IMR-90 (cell line): ENCODE measurements around the gene CHAC1. TPM values are rescaled to one million over a fixed set of nuclear protein-coding genes. Genes with fewer than 3 reads are reported as not detected.

Experiments used
- ATAC-seq: fragments of 200-7000 bp; cut with Tn5 transposase; 2 replicates; pipeline ENCODE4 v1.9.1; 2020; ENCODE audit warnings: low read depth, mild to moderate bottlenecking, moderate library complexity
- BruUV-seq: library from RNA; stranded (reverse); fragments of 400-500 nt; replicated peaks from 2 replicates; lab custom pipeline; 2021; lab: Mats Ljungman, UMichigan
- CTCF ChIA-PET: fragments of 300-600 bp; formaldehyde crosslinking; extraction: SDS; loops from one replicate; lab custom pipeline; 2021; ENCODE audit warnings: antibody characterized with exemption; lab: Yijun Ruan, JAX
- POLR2A ChIA-PET: fragments of 300-600 bp; sonication (Branson Sonifier 250); formaldehyde crosslinking; loops from one replicate; lab custom pipeline; 2022; ENCODE audit warnings: antibody characterized with exemption; ENCODE audit not compliant: unreplicated experiment; lab: Charles Lee
- DNase-seq: peaks from one replicate; pipeline ENCODE4 v3.0.0; 2013
- H2AFZ ChIP-seq: replicated peaks from 2 replicates; pipeline ENCODE3; 2013; ENCODE audit warnings: low read length, mild to moderate bottlenecking; ENCODE audit not compliant: poor library complexity
- H2AK5ac ChIP-seq: 2 replicates; pipeline ENCODE4 v1.6.1; 2013; ENCODE audit warnings: low read depth, low read length, inconsistent platforms
- H2AK9ac ChIP-seq: replicated peaks from 2 replicates; pipeline ENCODE3; 2013; ENCODE audit warnings: mild to moderate bottlenecking, low read depth, low read length, moderate library complexity; ENCODE audit not compliant: poor library complexity
- H2BK120ac ChIP-seq: 2 replicates; pipeline ENCODE4 v1.6.1; 2013; ENCODE audit warnings: low read depth, low read length, inconsistent platforms
- H2BK15ac ChIP-seq: 3 replicates; pipeline ENCODE4 v1.6.1; 2013; ENCODE audit warnings: low read depth, low read length, inconsistent platforms
- H2BK20ac ChIP-seq: 2 replicates; pipeline ENCODE4 v1.6.1; 2013; ENCODE audit warnings: low read depth, mild to moderate bottlenecking, inconsistent platforms, low read length, moderate library complexity
- H2BK5ac ChIP-seq: 2 replicates; pipeline ENCODE4 v1.6.1; 2013; ENCODE audit warnings: mild to moderate bottlenecking, low read depth, low read length, inconsistent platforms; ENCODE audit not compliant: poor library complexity, severe bottlenecking
- H3K14ac ChIP-seq: replicated peaks from 2 replicates; pipeline ENCODE4 v1.6.1; 2013; ENCODE audit warnings: low read depth, low read length, inconsistent platforms
- H3K18ac ChIP-seq: 2 replicates; pipeline ENCODE4 v1.6.1; 2013; ENCODE audit warnings: low read depth, low read length, control low read depth
- H3K23ac ChIP-seq: 2 replicates; pipeline ENCODE4 v1.6.1; 2013; ENCODE audit warnings: low read depth, low read length, inconsistent platforms
- H3K27ac ChIP-seq: 2 replicates; pipeline ENCODE4 v1.5.1; 2013; ENCODE audit warnings: mild to moderate bottlenecking, control low read depth, low read length; ENCODE audit not compliant: insufficient read depth
- H3K27me3 ChIP-seq: 2 replicates; pipeline ENCODE4 v1.6.1; 2013; ENCODE audit warnings: low read length; ENCODE audit not compliant: control insufficient read depth, insufficient read depth
- H3K36me3 ChIP-seq: 2 replicates; pipeline ENCODE4 v1.6.1; 2013; ENCODE audit warnings: low read length, mixed read lengths; ENCODE audit not compliant: control insufficient read depth, insufficient read depth
- H3K4ac ChIP-seq: 2 replicates; pipeline ENCODE4 v1.6.1; 2013; ENCODE audit warnings: low read depth, low read length, inconsistent platforms
- H3K4me1 ChIP-seq: 2 replicates; pipeline ENCODE4 v1.6.1; 2013; ENCODE audit warnings: low read length, mixed read lengths; ENCODE audit not compliant: control insufficient read depth, insufficient read depth
- H3K4me2 ChIP-seq: 2 replicates; pipeline ENCODE4 v1.6.1; 2013; ENCODE audit warnings: low read depth, mild to moderate bottlenecking, control low read depth, low read length, moderate library complexity
- H3K4me3 ChIP-seq: 2 replicates; pipeline ENCODE4 v1.5.1; 2013; ENCODE audit warnings: low read depth, mild to moderate bottlenecking, control low read depth, low read length, moderate library complexity; ENCODE audit not compliant: insufficient read depth
- H3K56ac ChIP-seq: 2 replicates; pipeline ENCODE4 v1.6.1; 2013; ENCODE audit warnings: low read length, inconsistent platforms; ENCODE audit not compliant: insufficient read depth; ENCODE audit errors: extremely low read depth
- H3K79me1 ChIP-seq, 2 experiments: 2 replicates each; pipeline ENCODE4 v1.6.1; 2013; ENCODE audit warnings: low read length in 2 of 2, inconsistent platforms in 1 of 2, low read depth in 1 of 2
- H3K9ac ChIP-seq: 2 replicates; pipeline ENCODE4 v1.6.1; 2013; ENCODE audit warnings: low read depth, low read length, control low read depth
- H3K9me1 ChIP-seq: 2 replicates; pipeline ENCODE4 v1.6.1; 2013; ENCODE audit warnings: low read length, inconsistent platforms; ENCODE audit not compliant: insufficient read depth
- H3K9me3 ChIP-seq: 2 replicates; pipeline ENCODE4 v1.6.1; 2013; ENCODE audit warnings: low read length; ENCODE audit not compliant: control insufficient read depth, insufficient read depth
- H4K20me1 ChIP-seq: 2 replicates; pipeline ENCODE4 v1.6.1; 2013; ENCODE audit warnings: low read length, inconsistent platforms; ENCODE audit not compliant: insufficient read depth
- H4K5ac ChIP-seq: 2 replicates; pipeline ENCODE4 v1.6.1; 2013; ENCODE audit warnings: mild to moderate bottlenecking, low read depth, low read length, control low read depth
- H4K8ac ChIP-seq, 2 experiments: 2 replicates each; pipeline ENCODE4 v1.6.1; 2013; ENCODE audit warnings: low read depth in 2 of 2, low read length in 2 of 2, control low read depth in 1 of 2, inconsistent platforms in 1 of 2
- H4K91ac ChIP-seq: 2 replicates; pipeline ENCODE4 v1.6.1; 2013; ENCODE audit warnings: low read depth, low read length, inconsistent platforms; ENCODE audit not compliant: insufficient read depth
- BHLHE40 ChIP-seq: fragments of 150-350 bp; IDR thresholded peaks from 2 replicates; pipeline ENCODE4 v1.6.1; 2016; ENCODE audit warnings: mild to moderate bottlenecking, low read depth, low read length
- CEBPB ChIP-seq: IDR thresholded peaks from 2 replicates; pipeline ENCODE4 v1.6.1; 2012; ENCODE audit warnings: low read depth, low read length, improper control_type of control experiment
- CHD1 ChIP-seq: IDR thresholded peaks from 2 replicates; pipeline ENCODE4 v1.6.1; 2012; ENCODE audit warnings: low read depth, low read length, improper control_type of control experiment
- FOS ChIP-seq: fragments of 150-350 bp; IDR thresholded peaks from 2 replicates; pipeline ENCODE4 v1.6.1; 2016; ENCODE audit warnings: low read depth, low read length
- MAFK ChIP-seq: IDR thresholded peaks from 2 replicates; pipeline ENCODE4 v1.6.1; 2012; ENCODE audit warnings: low read depth, low read length, improper control_type of control experiment
- MAZ ChIP-seq: IDR thresholded peaks from 2 replicates; pipeline ENCODE4 v1.6.1; 2012; ENCODE audit warnings: low read depth, mild to moderate bottlenecking, low read length, improper control_type of control experiment, moderate library complexity, borderline replicate concordance
- MXI1 ChIP-seq: IDR thresholded peaks from 2 replicates; pipeline ENCODE4 v1.6.1; 2012; ENCODE audit warnings: low read depth, mild to moderate bottlenecking, low read length, moderate library complexity, borderline replicate concordance
- NFE2L2 ChIP-seq: fragments of 150-350 bp; IDR thresholded peaks from 2 replicates; pipeline ENCODE4 v1.6.1; 2016; ENCODE audit warnings: low read depth, mild to moderate bottlenecking, low read length
- POLR2A ChIP-seq: IDR thresholded peaks from 2 replicates; pipeline ENCODE4 v1.6.1; 2012; ENCODE audit warnings: mild to moderate bottlenecking, low read depth, low read length
- RAD21 ChIP-seq: IDR thresholded peaks from 2 replicates; pipeline ENCODE4 v1.6.1; 2012; ENCODE audit warnings: low read length, improper control_type of control experiment
- RCOR1 ChIP-seq: IDR thresholded peaks from 2 replicates; pipeline ENCODE4 v1.6.1; 2012; ENCODE audit warnings: mild to moderate bottlenecking, low read length, improper control_type of control experiment; ENCODE audit not compliant: insufficient replicate concordance
- RFX5 ChIP-seq: IDR thresholded peaks from 2 replicates; pipeline ENCODE4 v1.8.0; 2012; ENCODE audit warnings: low read depth, mild to moderate bottlenecking, low read length, moderate library complexity
- SMC3 ChIP-seq: fragments of 150-350 bp; IDR thresholded peaks from 2 replicates; pipeline ENCODE4 v1.6.1; 2016; ENCODE audit warnings: low read depth, mild to moderate bottlenecking, antibody characterized with exemption, low read length, moderate library complexity
- WGBS, 2 experiments: methylation state at CpG; one replicate each; pipeline versions ENCODE4 v1.1.5 to v1.1.7; 2013; ENCODE audit warnings: missing lambda C conversion rate in 2 of 2; ENCODE audit not compliant: insufficient read length in 1 of 2; ENCODE audit errors: extremely low coverage in 2 of 2; 5-methylcytosine and 5-hydroxymethylcytosine counted together
- dilution Hi-C: fragments of 300-500 bp; cut with HindIII; formaldehyde crosslinking; loops from one replicate; pipeline ENCODE4 v1.14.3; 2018; ENCODE audit warnings: low sequenced_read_pairs; ENCODE audit not compliant: unreplicated experiment
- in situ Hi-C: fragments of 300-500 bp; cut with MboI; formaldehyde crosslinking; loops from 3 replicates; pipeline ENCODE4 v1.14.3; 2019; ENCODE audit warnings: low sequenced_read_pairs, inconsistent platforms, mixed read lengths
- intact Hi-C: fragments of 100-400 bp; cut with micrococcal nuclease; formaldehyde crosslinking; loops from 2 replicates; pipeline ENCODE4 v1.10.0; 2022
- polyA plus RNA-seq, 3 experiments: library from polyadenylated mRNA; depleted of rRNA; stranded (reverse); fragments of >200 nt; gene quantifications; 2 replicates each; pipeline ENCODE4 v1.2.3, GENCODE V29; 2012; ENCODE audit warnings: low replicate concordance in 1 of 3
- total RNA-seq: library from RNA; depleted of rRNA; stranded (reverse); fragments of >200 nt; gene quantifications from 2 replicates; pipeline ENCODE4 v1.2.3, GENCODE V29; 2012
- TF ChIP-seq, protein P1 (sequence below): fragments of 150-350 bp; IDR thresholded peaks from 2 replicates; pipeline ENCODE4 v1.6.1; 2016; ENCODE audit warnings: low read depth, mild to moderate bottlenecking, low read length, moderate library complexity, borderline replicate concordance
- TF ChIP-seq, protein P2 (sequence below): conservative IDR thresholded peaks from 2 replicates; pipeline ENCODE4 v1.5.1; 2012; ENCODE audit warnings: mild to moderate bottlenecking, low read depth, low read length, improper control_type of control experiment
- TF ChIP-seq, protein P3 (sequence below): fragments of 150-350 bp; IDR thresholded peaks from 2 replicates; pipeline ENCODE4 v1.6.1; 2017; ENCODE audit warnings: mild to moderate bottlenecking, antibody characterized with exemption, low read length, low read depth

Gene CHAC1
- total and polyA plus RNA-seq, 2 of the 4 experiments (the other 2 are of a cell fraction): 51.3 to 77.8 TPM

DNA sequence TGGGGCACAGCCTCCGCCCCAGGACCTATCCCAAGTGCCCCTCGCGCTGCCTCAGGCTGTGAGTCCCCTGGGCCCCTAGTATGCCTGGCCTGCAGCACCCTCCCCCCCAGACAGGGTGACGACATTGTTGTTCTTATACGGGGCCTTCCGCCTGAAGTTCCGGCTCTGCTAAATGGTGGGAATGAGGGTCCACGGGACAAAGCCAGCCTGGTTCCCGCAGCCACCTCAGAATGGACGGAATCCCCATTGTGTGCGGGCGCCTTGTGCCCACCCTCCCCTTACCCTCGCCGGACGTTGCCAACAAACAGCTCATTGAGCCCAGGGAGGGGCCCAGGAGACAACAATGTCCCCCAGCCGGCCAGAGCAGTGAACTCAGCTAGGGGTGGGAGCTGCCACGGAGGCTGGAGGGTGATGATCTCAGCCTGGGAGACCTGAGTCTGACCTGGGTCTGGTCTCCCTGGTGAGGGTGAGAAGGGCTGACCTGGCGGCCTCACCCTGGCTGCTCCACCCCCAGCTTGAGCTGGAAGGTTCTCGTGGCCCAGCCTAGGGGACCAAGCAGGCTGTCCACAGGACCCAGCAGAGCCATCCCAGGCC lies 34.4 kb upstream of the CHAC1 start:
- no peak overlapping the region for H3K4ac ChIP-seq
- no peak overlapping the region for H4K5ac ChIP-seq
- H4K20me1 ChIP-seq: no peaks in the 10 kb centered on the region
- no peak overlapping the region for H2BK120ac ChIP-seq
- no TSS peak for BruUV-seq
- no peak overlapping the region for H2AK5ac ChIP-seq
- dilution Hi-C loops: no loop called here
- intact Hi-C loops: no loop called here
- DNase-seq: no peak
- in situ Hi-C loops: no loop called here
- H3K4me2 ChIP-seq: no peak overlapping the region
- H3K9ac ChIP-seq: no peak overlapping the region
- H3K9me1 ChIP-seq: peaks cover 3% of the 10 kb centered on the region
- H3K27me3 ChIP-seq: no peaks in the 10 kb centered on the region
- peak; percentile 24; the same call in 1 of the 2 replicates for ATAC-seq
- no peak overlapping the region for H2BK5ac ChIP-seq
- no peak overlapping the region for H2BK20ac ChIP-seq
- peak overlapping the region; percentile 65 for H2AK9ac ChIP-seq
- ChIA-PET POLR2A (interaction anchor here (0.7 kb wide), 1 partner anchor 22 kb away, joined by 3 read pairs; no protein-coding TSS in a partner anchor), CTCF (no interaction called here)
- H3K4me3 ChIP-seq: no peak overlapping the region
- H3K18ac ChIP-seq: no peak overlapping the region
- peaks cover 2% of the 10 kb centered on the region; the same call in 1 of the 2 replicates for H3K4me1 ChIP-seq
- H3K14ac ChIP-seq: no peak overlapping the region
- peak overlapping the region; percentile 72 for H2AFZ ChIP-seq
- no peaks in the 10 kb centered on the region for H3K36me3 ChIP-seq
- no peak overlapping the region; the same call in 2 of the 3 replicates for H2BK15ac ChIP-seq
- no peak overlapping the region for H3K23ac ChIP-seq
- H4K8ac ChIP-seq: no peak overlapping the region; a peak in 1 of 4 replicates
- H3K56ac ChIP-seq: no peak overlapping the region; the same call in 1 of the 2 replicates
- no peak overlapping the region for H3K27ac ChIP-seq
- H3K79me1 ChIP-seq: no peaks in the 10 kb centered on the region
- H3K9me3 ChIP-seq: no peaks in the 10 kb centered on the region
- WGBS, 2 experiments: no CpG with 5 or more reads among the region's 19 CpGs
- no peak overlapping the region for H4K91ac ChIP-seq
- no peak for TF ChIP-seq CHD1
- TF ChIP-seq NFE2L2: no peak
- TF ChIP-seq, protein P1, sequence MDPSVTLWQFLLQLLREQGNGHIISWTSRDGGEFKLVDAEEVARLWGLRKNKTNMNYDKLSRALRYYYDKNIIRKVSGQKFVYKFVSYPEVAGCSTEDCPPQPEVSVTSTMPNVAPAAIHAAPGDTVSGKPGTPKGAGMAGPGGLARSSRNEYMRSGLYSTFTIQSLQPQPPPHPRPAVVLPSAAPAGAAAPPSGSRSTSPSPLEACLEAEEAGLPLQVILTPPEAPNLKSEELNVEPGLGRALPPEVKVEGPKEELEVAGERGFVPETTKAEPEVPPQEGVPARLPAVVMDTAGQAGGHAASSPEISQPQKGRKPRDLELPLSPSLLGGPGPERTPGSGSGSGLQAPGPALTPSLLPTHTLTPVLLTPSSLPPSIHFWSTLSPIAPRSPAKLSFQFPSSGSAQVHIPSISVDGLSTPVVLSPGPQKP: no peak
- no peak for TF ChIP-seq CEBPB
- TF ChIP-seq MXI1: no peak
- no peak for TF ChIP-seq MAFK
- no peak for TF ChIP-seq RFX5
- no peak for TF ChIP-seq BHLHE40
- no peak for TF ChIP-seq RCOR1
- TF ChIP-seq MAZ: no peak
- no peak for TF ChIP-seq POLR2A
- no peak for TF ChIP-seq RAD21
- TF ChIP-seq, protein P2, sequence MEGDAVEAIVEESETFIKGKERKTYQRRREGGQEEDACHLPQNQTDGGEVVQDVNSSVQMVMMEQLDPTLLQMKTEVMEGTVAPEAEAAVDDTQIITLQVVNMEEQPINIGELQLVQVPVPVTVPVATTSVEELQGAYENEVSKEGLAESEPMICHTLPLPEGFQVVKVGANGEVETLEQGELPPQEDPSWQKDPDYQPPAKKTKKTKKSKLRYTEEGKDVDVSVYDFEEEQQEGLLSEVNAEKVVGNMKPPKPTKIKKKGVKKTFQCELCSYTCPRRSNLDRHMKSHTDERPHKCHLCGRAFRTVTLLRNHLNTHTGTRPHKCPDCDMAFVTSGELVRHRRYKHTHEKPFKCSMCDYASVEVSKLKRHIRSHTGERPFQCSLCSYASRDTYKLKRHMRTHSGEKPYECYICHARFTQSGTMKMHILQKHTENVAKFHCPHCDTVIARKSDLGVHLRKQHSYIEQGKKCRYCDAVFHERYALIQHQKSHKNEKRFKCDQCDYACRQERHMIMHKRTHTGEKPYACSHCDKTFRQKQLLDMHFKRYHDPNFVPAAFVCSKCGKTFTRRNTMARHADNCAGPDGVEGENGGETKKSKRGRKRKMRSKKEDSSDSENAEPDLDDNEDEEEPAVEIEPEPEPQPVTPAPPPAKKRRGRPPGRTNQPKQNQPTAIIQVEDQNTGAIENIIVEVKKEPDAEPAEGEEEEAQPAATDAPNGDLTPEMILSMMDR: no peak
- TF ChIP-seq, protein P3, sequence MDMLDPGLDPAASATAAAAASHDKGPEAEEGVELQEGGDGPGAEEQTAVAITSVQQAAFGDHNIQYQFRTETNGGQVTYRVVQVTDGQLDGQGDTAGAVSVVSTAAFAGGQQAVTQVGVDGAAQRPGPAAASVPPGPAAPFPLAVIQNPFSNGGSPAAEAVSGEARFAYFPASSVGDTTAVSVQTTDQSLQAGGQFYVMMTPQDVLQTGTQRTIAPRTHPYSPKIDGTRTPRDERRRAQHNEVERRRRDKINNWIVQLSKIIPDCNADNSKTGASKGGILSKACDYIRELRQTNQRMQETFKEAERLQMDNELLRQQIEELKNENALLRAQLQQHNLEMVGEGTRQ: no peak
- TF ChIP-seq FOS: no peak
- TF ChIP-seq SMC3: no peak
